ENCODE data around the gene MAP4K2. TPM values are rescaled to one million over a fixed set of nuclear protein-coding genes. Genes with fewer than 3 reads are reported as not detected.
A peak's percentile ranks its signal among the peaks of the same experiment; 100 is the strongest.

Gene MAP4K2
- total and polyA plus RNA-seq, 2 of the 13 experiments (the other 11 are each of a cell fraction or from before 2014, with no cell fraction given) = 8.3 to 17.6 TPM

- TF ChIP-seq ZNF318 (CRISPR knock-in tag; IDR thresholded peaks at IDR 0.05) (no peak), MTA1 (CRISPR knock-in tag; IDR thresholded peaks at IDR 0.05; ENCODE audit: borderline replicate concordance) (no peak), TAF1 (CRISPR knock-in tag; IDR thresholded peaks at IDR 0.05) (0 out of 2 replicates have a peak, but pooled peaks have one; percentile 19)
These were observed 46.0 kb upstream of the MAP4K2 start (continued) for GRCh38 chr11:64848826-64849597.
